ENCODE measurements around the gene CMTM8.

The CMTM8 gene

DNA sequence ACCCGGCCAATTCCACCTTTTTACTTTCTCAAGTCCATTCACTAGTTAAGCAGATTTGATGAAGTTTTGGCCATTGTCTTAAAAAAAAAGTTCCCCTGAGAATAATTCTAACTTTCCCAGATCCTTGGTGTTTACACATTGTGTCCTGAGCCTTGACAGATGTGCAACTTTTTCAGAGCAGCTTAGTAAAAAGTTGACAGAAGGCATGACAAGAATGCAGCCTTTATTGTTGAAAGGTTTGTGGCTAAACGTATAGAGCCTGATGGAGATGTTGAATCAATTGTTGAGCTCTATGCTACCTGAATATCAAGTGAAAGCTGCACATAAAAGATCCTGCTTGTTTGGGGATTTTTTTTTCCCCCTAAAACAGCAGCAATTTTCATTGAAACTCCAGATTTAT is 77.8 kb downstream of the CMTM8 start:
- Histone ChIP-seq H3K27me3 (ENCODE audit: insufficient read depth, insufficient read length) (no peaks in the 10 kb centered on the region), H3K9me3 (ENCODE audit: insufficient read depth, low read length) (no peaks in the 10 kb centered on the region), H3K9ac (ENCODE audit: insufficient read length, low read depth) (no peak overlapping the region), H3K4me1 (ENCODE audit: insufficient read depth, insufficient read length) (peaks cover 6% of the 10 kb centered on the region), H3K36me3 (ENCODE audit: insufficient read depth, insufficient read length, low read length) (no peaks in the 10 kb centered on the region), H3K4me3 (ENCODE audit: insufficient read length, low read depth) (no peak overlapping the region)
- no peak for DNase-seq (ENCODE audit: low read depth, low spot score)
- TF ChIP-seq ZNF274 (IDR thresholded peaks at IDR 0.05; ENCODE audit: low read depth, low read length) (no peak), YY1 (IDR thresholded peaks at IDR 0.05; ENCODE audit: insufficient read depth, insufficient read length) (no peak), SUZ12 (IDR thresholded peaks at IDR 0.05; ENCODE audit: extremely low read depth, insufficient read depth, insufficient read length) (no peak)

DNA sequence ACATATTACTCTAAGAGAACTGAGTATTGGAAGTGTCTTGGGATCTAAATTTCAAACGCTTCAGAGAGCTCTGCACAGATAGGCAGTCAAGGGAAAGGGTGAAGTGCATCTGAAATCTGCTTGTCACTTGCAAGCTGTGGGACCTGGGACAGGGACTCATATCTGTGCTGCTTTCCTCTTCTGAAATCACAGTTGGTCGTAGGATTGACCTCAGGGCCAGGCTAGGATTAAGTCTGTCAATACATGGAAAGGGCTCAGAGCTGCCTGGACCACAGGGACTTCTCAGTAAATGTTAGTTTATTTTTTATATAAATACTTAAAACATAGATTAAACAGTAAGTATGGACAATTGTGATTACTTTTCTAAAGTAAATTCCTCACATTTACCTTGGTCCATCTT is 78.5 kb downstream of the CMTM8 start:
- H3K9me3 ChIP-seq (ENCODE audit: insufficient read depth, low read length): no peaks in the 10 kb centered on the region
- peaks cover 7% of the 10 kb centered on the region for H3K4me1 ChIP-seq (ENCODE audit: insufficient read depth, insufficient read length)
- no peak overlapping the region for H3K4me3 ChIP-seq (ENCODE audit: insufficient read length, low read depth)
- H3K27me3 ChIP-seq (ENCODE audit: insufficient read depth, insufficient read length): no peaks in the 10 kb centered on the region
- no peak overlapping the region for H3K9ac ChIP-seq (ENCODE audit: insufficient read length, low read depth)
- no peak for DNase-seq (ENCODE audit: low read depth, low spot score)
- TF ChIP-seq SUZ12 (IDR thresholded peaks at IDR 0.05; ENCODE audit: extremely low read depth, insufficient read depth, insufficient read length) (no peak), YY1 (IDR thresholded peaks at IDR 0.05; ENCODE audit: insufficient read depth, insufficient read length) (no peak), ZNF274 (IDR thresholded peaks at IDR 0.05; ENCODE audit: low read depth, low read length) (no peak)
- H3K36me3 ChIP-seq (ENCODE audit: insufficient read depth, insufficient read length, low read length): no peaks in the 10 kb centered on the region

DNA sequence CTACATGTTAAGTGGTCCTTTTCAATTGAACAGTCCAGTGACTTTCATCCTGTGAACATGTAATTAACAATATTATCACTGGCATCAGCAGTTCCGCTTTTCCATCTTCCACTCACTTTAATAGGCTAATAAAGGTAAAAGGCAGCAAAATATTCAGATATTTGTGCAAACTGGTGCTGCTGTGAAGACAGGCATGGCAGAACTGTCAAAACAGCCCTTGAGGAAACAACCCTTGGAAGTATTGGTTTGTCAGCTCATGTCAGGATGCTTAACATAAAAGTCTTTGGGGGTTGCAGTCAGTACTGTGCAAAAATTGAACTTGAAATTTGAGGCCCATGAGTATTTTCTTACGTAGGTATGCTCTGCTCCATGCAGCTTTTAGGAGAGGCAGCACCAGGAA is 81.1 kb downstream of the CMTM8 start:
- no peaks in the 10 kb centered on the region for H3K36me3 ChIP-seq (ENCODE audit: insufficient read depth, insufficient read length, low read length)
- no peaks in the 10 kb centered on the region for H3K9me3 ChIP-seq (ENCODE audit: insufficient read depth, low read length)
- no peaks in the 10 kb centered on the region for H3K27me3 ChIP-seq (ENCODE audit: insufficient read depth, insufficient read length)
- H3K4me1 ChIP-seq (ENCODE audit: insufficient read depth, insufficient read length): peaks cover 3% of the 10 kb centered on the region
- no peak overlapping the region for H3K9ac ChIP-seq (ENCODE audit: insufficient read length, low read depth)
- H3K4me3 ChIP-seq (ENCODE audit: insufficient read length, low read depth): no peak overlapping the region
- DNase-seq (ENCODE audit: low read depth, low spot score): no peak
- TF ChIP-seq SUZ12 (IDR thresholded peaks at IDR 0.05; ENCODE audit: extremely low read depth, insufficient read depth, insufficient read length): no peak
- TF ChIP-seq ZNF274 (IDR thresholded peaks at IDR 0.05; ENCODE audit: low read depth, low read length): no peak
- TF ChIP-seq YY1 (IDR thresholded peaks at IDR 0.05; ENCODE audit: insufficient read depth, insufficient read length): no peak

DNA sequence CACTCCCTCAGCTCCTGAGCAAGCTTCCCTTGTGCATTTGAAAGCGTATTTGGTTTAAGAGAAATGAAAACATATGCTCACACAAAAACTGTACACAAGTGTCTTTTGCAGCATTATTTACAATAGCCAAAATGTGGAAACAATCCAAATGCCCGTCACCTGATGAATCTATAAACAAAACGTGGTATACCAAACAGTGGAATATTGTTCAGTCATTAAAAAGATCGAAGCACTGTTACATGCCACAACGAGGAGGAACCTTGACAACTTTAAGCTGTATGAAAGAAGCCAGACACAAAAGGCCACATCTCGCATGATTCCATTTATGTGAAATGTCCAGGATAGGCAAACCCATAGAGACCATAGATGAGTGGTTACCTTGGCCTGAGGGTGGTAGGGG is 81.6 kb downstream of the CMTM8 start:
- H3K4me3 ChIP-seq (ENCODE audit: insufficient read length, low read depth): no peak overlapping the region
- H3K27me3 ChIP-seq (ENCODE audit: insufficient read depth, insufficient read length): no peaks in the 10 kb centered on the region
- H3K9me3 ChIP-seq (ENCODE audit: insufficient read depth, low read length): no peaks in the 10 kb centered on the region
- no peak overlapping the region for H3K9ac ChIP-seq (ENCODE audit: insufficient read length, low read depth)
- no peak for DNase-seq (ENCODE audit: low read depth, low spot score)
- peaks cover 3% of the 10 kb centered on the region for H3K4me1 ChIP-seq (ENCODE audit: insufficient read depth, insufficient read length)
- no peak for TF ChIP-seq YY1 (IDR thresholded peaks at IDR 0.05; ENCODE audit: insufficient read depth, insufficient read length)
- no peak for TF ChIP-seq ZNF274 (IDR thresholded peaks at IDR 0.05; ENCODE audit: low read depth, low read length)
- TF ChIP-seq SUZ12 (IDR thresholded peaks at IDR 0.05; ENCODE audit: extremely low read depth, insufficient read depth, insufficient read length): no peak
- H3K36me3 ChIP-seq (ENCODE audit: insufficient read depth, insufficient read length, low read length): no peaks in the 10 kb centered on the region

DNA sequence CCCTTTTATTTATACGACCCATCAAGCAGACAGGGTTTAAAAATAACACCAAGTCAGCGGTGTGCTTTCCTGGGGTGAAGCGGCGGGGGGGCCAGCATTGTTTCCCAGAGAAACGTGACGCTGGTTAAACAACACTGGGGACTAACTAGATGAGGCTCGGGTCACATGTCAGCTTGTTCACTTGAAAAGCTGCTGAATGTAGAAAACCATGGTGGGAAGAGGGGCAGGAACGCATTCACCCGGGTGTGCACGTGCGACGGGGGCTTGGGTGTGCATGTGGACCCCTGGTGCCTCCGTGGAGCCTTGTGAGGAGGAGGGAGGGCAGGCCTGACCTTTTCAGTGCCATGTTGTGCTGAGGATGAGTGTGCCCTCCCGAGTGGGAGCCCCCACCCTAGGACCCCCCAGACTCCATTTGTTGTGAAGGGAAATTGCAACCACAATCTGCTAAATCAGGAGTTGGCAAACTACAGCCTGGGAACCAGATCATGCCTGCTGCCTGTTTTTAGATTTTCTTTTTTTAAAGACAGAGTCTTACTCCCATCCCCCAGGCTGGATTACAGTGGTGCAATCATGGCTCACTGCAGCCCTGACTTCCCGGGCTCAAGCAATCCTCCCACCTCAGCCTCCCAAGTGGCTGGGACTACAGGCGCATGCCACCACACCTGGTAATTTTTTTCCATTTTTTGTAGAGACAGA is 82.8 kb downstream of the CMTM8 start:
- Histone ChIP-seq H3K4me3 (ENCODE audit: insufficient read length, low read depth) (no peak overlapping the region), H3K9ac (ENCODE audit: insufficient read length, low read depth) (no peak overlapping the region)

DNA sequence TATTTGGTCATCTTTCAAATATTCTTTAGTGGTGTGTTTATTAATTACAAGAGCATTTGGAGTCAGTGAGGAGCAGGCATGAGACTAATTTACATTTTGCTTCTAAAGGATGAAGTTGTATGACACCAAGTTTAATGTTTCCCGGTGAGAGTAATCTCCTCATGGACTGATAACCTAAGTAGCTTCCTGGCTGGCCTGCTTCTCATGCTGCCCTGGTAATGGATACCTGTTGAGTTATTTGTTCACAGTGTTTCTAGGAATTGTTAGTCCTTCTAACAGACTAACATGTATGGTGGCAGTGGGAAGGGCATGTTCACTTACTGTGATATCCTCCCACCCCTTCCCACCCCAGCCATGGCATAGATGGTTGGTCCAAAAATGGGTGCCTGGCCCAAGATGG is 83.8 kb downstream of the CMTM8 start:
- Histone ChIP-seq H3K36me3 (ENCODE audit: insufficient read depth, insufficient read length, low read length) (no peaks in the 10 kb centered on the region), H3K9ac (ENCODE audit: insufficient read length, low read depth) (no peak overlapping the region), H3K27me3 (ENCODE audit: insufficient read depth, insufficient read length) (no peaks in the 10 kb centered on the region), H3K9me3 (ENCODE audit: insufficient read depth, low read length) (no peaks in the 10 kb centered on the region), H3K4me1 (ENCODE audit: insufficient read depth, insufficient read length) (peaks cover 3% of the 10 kb centered on the region), H3K4me3 (ENCODE audit: insufficient read length, low read depth) (no peak overlapping the region)
- DNase-seq (ENCODE audit: low read depth, low spot score): no peak
- TF ChIP-seq SUZ12 (IDR thresholded peaks at IDR 0.05; ENCODE audit: extremely low read depth, insufficient read depth, insufficient read length): no peak

More for the DNA sequence above, 82.8 kb downstream of the CMTM8 start:
- H3K27me3 ChIP-seq (ENCODE audit: insufficient read depth, insufficient read length): no peaks in the 10 kb centered on the region
- no peaks in the 10 kb centered on the region for H3K36me3 ChIP-seq (ENCODE audit: insufficient read depth, insufficient read length, low read length)
- TF ChIP-seq YY1 (IDR thresholded peaks at IDR 0.05; ENCODE audit: insufficient read depth, insufficient read length) (no peak), SUZ12 (IDR thresholded peaks at IDR 0.05; ENCODE audit: extremely low read depth, insufficient read depth, insufficient read length) (no peak), ZNF274 (IDR thresholded peaks at IDR 0.05; ENCODE audit: low read depth, low read length) (no peak)
- H3K4me1 ChIP-seq (ENCODE audit: insufficient read depth, insufficient read length): peaks cover 3% of the 10 kb centered on the region
- no peaks in the 10 kb centered on the region for H3K9me3 ChIP-seq (ENCODE audit: insufficient read depth, low read length)
- no peak for DNase-seq (ENCODE audit: low read depth, low spot score)

DNA sequence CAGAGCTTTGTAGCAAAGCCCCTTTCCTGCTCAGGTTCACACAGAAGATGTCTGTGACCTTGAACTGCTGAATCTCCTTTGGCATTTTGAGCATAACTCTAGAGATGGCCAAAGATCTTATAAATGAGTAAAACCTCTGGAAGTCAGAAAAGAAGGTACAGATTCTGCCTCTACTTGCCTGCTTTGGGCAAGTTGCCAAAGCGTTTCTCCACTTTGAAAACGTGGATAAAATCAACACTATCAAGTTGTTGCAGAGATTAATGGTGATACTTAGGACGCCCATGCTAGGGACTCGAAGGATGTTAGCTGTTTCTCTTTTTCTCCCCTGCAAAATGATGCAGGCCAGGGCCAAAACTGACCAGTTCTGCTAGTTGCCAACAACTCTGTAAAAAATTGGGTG is 85.1 kb downstream of the CMTM8 start:
- no peaks in the 10 kb centered on the region for H3K27me3 ChIP-seq (ENCODE audit: insufficient read depth, insufficient read length)
- H3K36me3 ChIP-seq (ENCODE audit: insufficient read depth, insufficient read length, low read length): no peaks in the 10 kb centered on the region
- no peak for DNase-seq (ENCODE audit: low read depth, low spot score)
- H3K4me3 ChIP-seq (ENCODE audit: insufficient read length, low read depth): no peak overlapping the region
- TF ChIP-seq YY1 (IDR thresholded peaks at IDR 0.05; ENCODE audit: insufficient read depth, insufficient read length): no peak
- no peak overlapping the region for H3K9ac ChIP-seq (ENCODE audit: insufficient read length, low read depth)
- H3K9me3 ChIP-seq (ENCODE audit: insufficient read depth, low read length): no peaks in the 10 kb centered on the region
- H3K4me1 ChIP-seq (ENCODE audit: insufficient read depth, insufficient read length): peaks cover 3% of the 10 kb centered on the region
